PFSK-1 (cell line): ENCODE measurements around the gene ZCCHC24.

Experiments
- FOXP2 ChIP-seq: optimal IDR thresholded peaks from 2 replicates; pipeline ENCODE3; 2011; ENCODE audit warnings: borderline replicate concordance, control low read depth, inconsistent platforms; ENCODE audit not compliant: insufficient read depth; ENCODE audit errors: extremely low read length, extremely low read depth
- POLR2AphosphoS5 ChIP-seq: IDR thresholded peaks from 2 replicates; pipeline ENCODE4 v1.6.1; 2012; ENCODE audit warnings: low read depth, mild to moderate bottlenecking, control low read depth, low read length, moderate library complexity
- SIN3A ChIP-seq: IDR thresholded peaks from 2 replicates; pipeline ENCODE4 v1.6.1; 2012; ENCODE audit warnings: mild to moderate bottlenecking, low read length, moderate library complexity, borderline replicate concordance; ENCODE audit not compliant: insufficient read depth
- TAF1 ChIP-seq: IDR thresholded peaks from 2 replicates; pipeline ENCODE4 v1.6.1; 2012; ENCODE audit warnings: low read length, control low read depth, borderline replicate concordance; ENCODE audit not compliant: insufficient read depth
- TF ChIP-seq, protein P1 (sequence below), 2 experiments: IDR thresholded peaks; 2 replicates each; pipeline versions ENCODE4 v1.6.1 to v1.8.0; 2011 to 2012; ENCODE audit warnings: low read depth in 2 of 2, low read length in 2 of 2, control low read depth in 1 of 2, inconsistent platforms in 1 of 2, mild to moderate bottlenecking in 1 of 2, moderate library complexity in 1 of 2; ENCODE audit not compliant: insufficient read depth in 1 of 2

DNA sequence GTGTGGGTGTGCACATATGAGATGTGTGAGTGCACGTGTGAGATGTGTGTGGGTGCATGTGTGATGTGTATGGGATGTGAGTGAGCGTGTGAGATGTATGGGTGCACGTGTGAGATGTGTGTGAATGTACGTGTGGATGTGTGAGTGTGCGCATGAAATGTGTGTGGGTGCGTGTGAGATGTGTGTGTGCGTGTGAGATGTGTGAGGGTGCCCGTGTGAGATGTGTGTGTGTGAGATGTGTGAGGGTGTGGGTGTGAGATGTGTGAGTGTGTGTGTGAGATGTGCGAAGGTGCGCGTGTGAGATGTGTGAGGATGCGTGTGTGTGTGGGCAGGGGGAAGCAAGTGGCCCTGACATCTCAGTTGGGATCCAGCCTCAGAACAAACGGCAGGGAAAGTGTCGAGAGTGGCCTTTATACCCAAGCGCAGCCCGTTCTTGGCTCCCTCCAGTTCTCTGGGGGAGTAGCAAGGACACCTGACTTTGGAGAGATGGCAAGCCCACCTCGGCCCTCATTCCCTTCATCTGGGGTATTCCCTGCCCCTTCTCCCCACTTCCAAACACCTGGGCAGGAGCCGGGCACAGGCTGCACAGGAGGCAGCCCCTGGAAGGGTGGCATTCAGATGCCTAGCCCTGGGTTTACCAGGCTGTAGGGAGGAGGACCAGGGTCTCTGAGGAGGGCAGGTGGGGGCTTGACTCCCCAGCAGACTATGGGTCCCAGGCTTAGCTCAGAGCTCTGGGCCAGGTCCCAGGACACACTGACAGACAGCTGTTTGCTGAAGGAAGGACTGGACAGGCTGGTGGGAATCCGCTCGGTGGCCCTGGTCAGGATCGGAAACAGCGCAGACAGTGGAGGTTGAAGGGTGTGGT is 66.5 kb downstream of the ZCCHC24 start:
- TF ChIP-seq POLR2AphosphoS5: no peak
- no peak for TF ChIP-seq SIN3A
- TF ChIP-seq, protein P1, sequence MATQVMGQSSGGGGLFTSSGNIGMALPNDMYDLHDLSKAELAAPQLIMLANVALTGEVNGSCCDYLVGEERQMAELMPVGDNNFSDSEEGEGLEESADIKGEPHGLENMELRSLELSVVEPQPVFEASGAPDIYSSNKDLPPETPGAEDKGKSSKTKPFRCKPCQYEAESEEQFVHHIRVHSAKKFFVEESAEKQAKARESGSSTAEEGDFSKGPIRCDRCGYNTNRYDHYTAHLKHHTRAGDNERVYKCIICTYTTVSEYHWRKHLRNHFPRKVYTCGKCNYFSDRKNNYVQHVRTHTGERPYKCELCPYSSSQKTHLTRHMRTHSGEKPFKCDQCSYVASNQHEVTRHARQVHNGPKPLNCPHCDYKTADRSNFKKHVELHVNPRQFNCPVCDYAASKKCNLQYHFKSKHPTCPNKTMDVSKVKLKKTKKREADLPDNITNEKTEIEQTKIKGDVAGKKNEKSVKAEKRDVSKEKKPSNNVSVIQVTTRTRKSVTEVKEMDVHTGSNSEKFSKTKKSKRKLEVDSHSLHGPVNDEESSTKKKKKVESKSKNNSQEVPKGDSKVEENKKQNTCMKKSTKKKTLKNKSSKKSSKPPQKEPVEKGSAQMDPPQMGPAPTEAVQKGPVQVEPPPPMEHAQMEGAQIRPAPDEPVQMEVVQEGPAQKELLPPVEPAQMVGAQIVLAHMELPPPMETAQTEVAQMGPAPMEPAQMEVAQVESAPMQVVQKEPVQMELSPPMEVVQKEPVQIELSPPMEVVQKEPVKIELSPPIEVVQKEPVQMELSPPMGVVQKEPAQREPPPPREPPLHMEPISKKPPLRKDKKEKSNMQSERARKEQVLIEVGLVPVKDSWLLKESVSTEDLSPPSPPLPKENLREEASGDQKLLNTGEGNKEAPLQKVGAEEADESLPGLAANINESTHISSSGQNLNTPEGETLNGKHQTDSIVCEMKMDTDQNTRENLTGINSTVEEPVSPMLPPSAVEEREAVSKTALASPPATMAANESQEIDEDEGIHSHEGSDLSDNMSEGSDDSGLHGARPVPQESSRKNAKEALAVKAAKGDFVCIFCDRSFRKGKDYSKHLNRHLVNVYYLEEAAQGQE (IDR thresholded peaks at IDR 0.05; ENCODE audit: insufficient read depth in 1 of 2, low read depth in 2 of 2, low read length in 2 of 2): no peak
- no peak for TF ChIP-seq TAF1
- no peak for TF ChIP-seq FOXP2
